ENCODE results near the gene BNIPL.

BNIPL gene

DNA sequence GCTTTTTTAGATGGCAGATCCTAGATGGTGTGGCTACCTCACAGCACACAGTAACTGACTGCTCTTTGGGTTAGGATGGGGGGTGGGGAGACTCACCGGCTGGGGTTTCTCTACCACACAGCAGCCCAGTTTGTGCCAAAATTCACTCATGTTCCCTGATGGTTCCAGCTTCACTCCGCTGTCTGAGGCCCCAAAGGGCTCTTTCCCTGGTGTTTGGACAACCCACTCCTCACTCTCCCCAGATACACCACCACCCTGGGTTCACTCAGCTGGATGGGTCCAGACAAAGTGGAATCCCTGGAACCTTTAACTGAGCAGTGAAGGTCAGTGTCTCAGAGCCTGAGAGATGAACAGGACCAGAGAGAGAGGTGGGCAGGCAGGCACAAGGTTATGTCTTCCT, 19.2 kb downstream of the BNIPL start:
- no peak overlapping the region for H3K27ac ChIP-seq
- TF ChIP-seq EZH2 (IDR thresholded peaks at IDR 0.05), result no peak
- TF ChIP-seq FOXP2 (optimal IDR thresholded peaks at IDR 0.05; ENCODE audit: control extremely low read depth, extremely low read length, insufficient read depth), result no peak
- no peak for TF ChIP-seq POLR2AphosphoS5 (IDR thresholded peaks at IDR 0.05; ENCODE audit: borderline replicate concordance, low read depth, low read length)
- peaks cover 43% of the 10 kb centered on the region for H3K36me3 ChIP-seq (ENCODE audit: insufficient read depth, low read length)
- H3K4me3 ChIP-seq, result no peak overlapping the region
- no peaks in the 10 kb centered on the region for H3K9me3 ChIP-seq (ENCODE audit: low read depth, low read length)
- DNase-seq (ENCODE audit: low read depth, low spot score), result no peak
- no peak overlapping the region for H3K9ac ChIP-seq (ENCODE audit: insufficient read length)

DNA sequence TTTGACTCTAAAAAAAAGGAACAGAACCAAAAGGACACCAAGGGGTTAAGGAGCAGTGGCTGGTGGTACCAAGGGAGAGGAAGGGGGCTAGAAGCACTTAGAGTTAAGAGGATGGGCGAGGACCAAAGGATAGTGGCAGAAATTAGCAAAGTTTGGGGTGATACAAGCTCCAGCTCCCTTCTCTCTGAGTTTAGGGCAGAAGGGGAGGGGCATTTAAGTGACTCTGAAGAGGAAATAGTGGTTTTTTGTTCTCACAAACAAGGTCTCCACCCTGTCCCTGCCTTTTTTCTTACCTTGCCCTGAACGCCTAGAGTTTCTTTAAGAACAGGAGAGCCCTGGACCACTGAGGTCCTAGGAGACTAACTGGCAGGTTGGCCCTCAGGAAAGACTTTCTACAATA, 19.8 kb downstream of the BNIPL start:
- Histone ChIP-seq H3K9me3 (ENCODE audit: low read depth, low read length) (no peaks in the 10 kb centered on the region), H3K27ac (no peak overlapping the region), H3K36me3 (ENCODE audit: insufficient read depth, low read length) (peaks cover 43% of the 10 kb centered on the region), H3K9ac (ENCODE audit: insufficient read length) (no peak overlapping the region), H3K4me3 (no peak overlapping the region)
- DNase-seq (ENCODE audit: low read depth, low spot score), result no peak
- TF ChIP-seq POLR2AphosphoS5 (IDR thresholded peaks at IDR 0.05; ENCODE audit: borderline replicate concordance, low read depth, low read length) (no peak), EZH2 (IDR thresholded peaks at IDR 0.05) (no peak), FOXP2 (optimal IDR thresholded peaks at IDR 0.05; ENCODE audit: control extremely low read depth, extremely low read length, insufficient read depth) (no peak)

DNA sequence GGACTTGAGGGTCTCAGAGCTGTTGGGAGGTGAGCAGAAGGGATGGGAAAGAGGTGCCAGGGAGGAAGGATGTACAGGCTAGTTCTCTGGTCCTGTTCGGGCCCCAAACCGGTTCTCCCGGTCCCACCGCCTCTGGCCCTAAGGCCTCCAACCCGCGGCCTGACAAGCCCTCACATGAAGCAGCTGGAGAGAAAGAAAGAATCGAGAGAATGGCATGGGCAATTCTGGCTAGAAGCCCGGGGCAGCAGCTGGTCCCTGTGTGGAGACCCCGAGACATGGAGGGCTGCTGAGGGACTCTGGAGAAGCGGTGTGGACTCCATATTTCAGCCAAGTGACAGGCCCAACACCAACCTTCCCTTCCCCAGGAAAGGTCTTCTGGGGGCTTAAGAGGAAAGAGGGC, 22.3 kb downstream of the BNIPL start:
- H3K27ac ChIP-seq, result 0 out of 2 replicates have a peak overlapping the region, but pooled peaks have one; percentile 21
- H3K4me3 ChIP-seq, result peak overlapping the region; percentile 97
- no peak for DNase-seq (ENCODE audit: low read depth, low spot score)
- peaks cover 41% of the 10 kb centered on the region for H3K36me3 ChIP-seq (ENCODE audit: insufficient read depth, low read length)
- peak overlapping the region; percentile 89 for H3K9ac ChIP-seq (ENCODE audit: insufficient read length)
- H3K9me3 ChIP-seq (ENCODE audit: low read depth, low read length), result no peaks in the 10 kb centered on the region
- TF ChIP-seq EZH2 (IDR thresholded peaks at IDR 0.05) (no peak), FOXP2 (optimal IDR thresholded peaks at IDR 0.05; ENCODE audit: control extremely low read depth, extremely low read length, insufficient read depth) (no peak), POLR2AphosphoS5 (IDR thresholded peaks at IDR 0.05; ENCODE audit: borderline replicate concordance, low read depth, low read length) (no peak)

DNA sequence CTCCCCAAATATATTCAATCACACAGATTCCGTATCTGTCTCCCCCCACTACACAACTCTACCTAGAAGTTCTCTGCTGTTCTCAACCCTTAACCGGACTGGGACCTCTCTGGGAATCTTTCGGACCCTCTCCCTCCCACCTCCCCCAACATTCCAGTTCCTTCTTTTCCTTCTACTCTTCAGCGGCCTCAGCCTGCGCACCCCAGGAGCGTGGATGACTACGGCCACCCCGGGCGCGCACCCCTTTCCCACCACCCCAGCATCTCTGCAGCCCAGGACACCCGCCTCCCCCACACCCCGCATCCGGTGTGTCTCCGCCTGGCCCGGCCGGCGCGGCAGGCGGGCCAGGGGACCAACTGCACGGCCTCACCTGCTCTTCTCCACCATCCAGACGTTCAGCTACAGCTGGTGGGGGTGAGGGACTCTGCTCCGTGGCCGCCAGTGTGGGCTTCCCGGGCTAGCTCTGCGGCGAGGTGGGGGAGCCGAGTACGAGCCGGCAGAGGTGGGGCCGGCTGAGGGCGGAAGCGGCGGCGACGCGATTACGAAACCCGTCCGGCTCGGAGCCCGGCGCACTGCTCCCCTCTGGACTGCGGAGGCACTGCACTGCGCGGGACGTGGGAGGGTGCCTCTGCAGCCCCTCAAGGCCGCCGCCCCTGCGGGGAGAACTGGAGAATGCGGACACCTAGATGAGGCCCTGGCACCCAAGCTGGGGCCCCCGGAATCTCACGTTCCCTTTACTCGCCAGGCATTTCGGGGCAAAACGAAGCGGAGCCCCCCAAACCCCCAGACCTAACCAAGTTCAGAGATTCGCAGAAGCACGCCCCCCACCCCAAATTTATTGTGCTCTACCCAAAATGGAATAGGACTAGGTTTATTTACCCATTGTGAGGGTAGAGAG, 23.0 kb downstream of the BNIPL start, which contains the start of gene CDC42SE1:
Gene CDC42SE1, minus strand, starts transcription at position 514 of the 898 bp plus-strand sequence. CDS start 3,892 bp downstream, outside the sequence.
- Histone ChIP-seq H3K9ac (ENCODE audit: insufficient read length) (peak within 1 kb of the TSS; percentile 89), H3K4me3 (peak within 1 kb of the TSS; percentile 97), H3K9me3 (ENCODE audit: low read depth, low read length) (no peaks in the 10 kb centered on the region), H3K36me3 (ENCODE audit: insufficient read depth, low read length) (peaks cover 35% of the 10 kb centered on the region), H3K27ac (peak within 1 kb of the TSS; percentile 77)
- no peak for DNase-seq (ENCODE audit: low read depth, low spot score)
- TF ChIP-seq FOXP2 (optimal IDR thresholded peaks at IDR 0.05; ENCODE audit: control extremely low read depth, extremely low read length, insufficient read depth), result no peak
- peak; percentile 91 for TF ChIP-seq POLR2AphosphoS5 (IDR thresholded peaks at IDR 0.05; ENCODE audit: borderline replicate concordance, low read depth, low read length)

DNA sequence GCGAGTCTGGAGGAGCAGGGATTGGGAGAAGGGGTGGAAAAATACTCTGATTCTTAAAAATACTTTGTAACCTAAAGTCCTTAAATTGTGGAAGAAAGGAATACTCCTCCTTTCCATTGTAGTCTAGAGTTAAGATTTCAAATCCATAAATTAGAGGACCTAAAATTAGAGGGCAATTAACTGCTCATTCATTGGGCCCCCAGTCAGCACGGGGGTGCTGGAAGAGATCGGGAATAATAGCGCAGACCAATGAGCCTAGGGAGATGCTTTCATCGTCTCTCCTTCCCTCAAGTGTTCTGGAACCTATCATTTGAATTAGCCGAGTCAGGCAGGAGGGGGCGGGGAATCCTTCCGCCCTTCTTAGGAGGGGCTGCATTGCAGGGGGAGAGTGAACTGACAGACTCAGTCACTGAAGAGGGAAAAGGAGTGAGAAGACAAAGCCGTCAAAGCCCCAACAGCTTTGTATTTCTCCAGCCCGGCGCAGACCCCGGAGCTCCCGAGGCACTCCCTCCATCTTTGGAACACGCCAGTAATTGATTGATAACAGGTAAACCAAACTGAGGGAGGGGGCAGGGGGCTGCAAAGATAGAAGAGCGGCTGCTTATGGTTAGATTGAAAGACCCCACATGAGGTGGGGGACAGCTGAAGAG, 23.7 kb downstream of the BNIPL start, which contains the start of gene MLLT11:
Gene MLLT11, plus strand, starts transcription at position 391 of the 650 bp plus-strand sequence. CDS start 6,828 bp downstream, outside the sequence.
- H3K9me3 ChIP-seq (ENCODE audit: low read depth, low read length), result no peaks in the 10 kb centered on the region
- DNase-seq (ENCODE audit: low read depth, low spot score), result no peak
- peak within 1 kb of the TSS; percentile 77 for H3K27ac ChIP-seq
- peak within 1 kb of the TSS; percentile 97 for H3K4me3 ChIP-seq
- H3K36me3 ChIP-seq (ENCODE audit: insufficient read depth, low read length), result peaks cover 30% of the 10 kb centered on the region
- TF ChIP-seq POLR2AphosphoS5 (IDR thresholded peaks at IDR 0.05; ENCODE audit: borderline replicate concordance, low read depth, low read length), result peak; percentile 79
- no peak for TF ChIP-seq EZH2 (IDR thresholded peaks at IDR 0.05)
- H3K9ac ChIP-seq (ENCODE audit: insufficient read length), result peak within 1 kb of the TSS; percentile 89

DNA sequence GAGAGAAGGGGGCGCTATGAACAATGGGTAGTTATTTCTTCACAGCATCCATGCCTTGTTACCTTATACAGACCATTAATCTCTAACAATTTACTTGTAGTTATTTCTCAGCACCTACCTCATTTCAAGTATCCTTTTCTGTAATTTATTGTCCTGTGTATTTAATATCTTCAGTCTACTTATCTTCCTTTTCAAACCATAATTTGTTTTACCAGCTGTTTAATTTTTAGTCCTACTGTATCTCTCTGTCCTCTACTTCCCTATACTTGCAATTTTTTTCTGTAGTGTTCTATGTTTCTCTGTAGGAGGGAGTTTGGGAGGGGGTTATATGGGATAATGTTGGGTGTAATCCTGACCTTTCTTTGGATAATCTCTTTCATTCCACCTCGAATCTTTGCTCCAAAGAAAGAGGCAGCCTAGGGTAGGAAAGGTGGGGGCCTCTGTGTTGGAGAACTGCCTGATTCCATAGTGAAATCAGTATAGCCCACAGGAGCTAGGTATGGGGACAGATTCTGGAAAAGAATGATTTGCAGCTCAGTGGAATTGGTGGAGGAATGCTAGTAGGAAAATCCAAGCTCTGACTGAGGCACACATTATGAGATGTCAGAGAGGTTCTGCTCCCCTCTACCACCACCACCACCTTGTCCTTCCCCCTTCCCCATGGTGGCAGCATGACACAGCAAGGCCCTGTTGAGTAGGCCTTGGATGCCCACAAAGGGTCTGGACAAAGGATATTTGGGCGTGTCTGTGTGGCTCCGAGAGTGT, 24.5 kb downstream of the BNIPL start:
- no peak for TF ChIP-seq FOXP2 (optimal IDR thresholded peaks at IDR 0.05; ENCODE audit: control extremely low read depth, extremely low read length, insufficient read depth)
- TF ChIP-seq EZH2 (IDR thresholded peaks at IDR 0.05), result no peak
- no peak for TF ChIP-seq POLR2AphosphoS5 (IDR thresholded peaks at IDR 0.05; ENCODE audit: borderline replicate concordance, low read depth, low read length)
- peak overlapping the region; percentile 97 for H3K4me3 ChIP-seq
- H3K36me3 ChIP-seq (ENCODE audit: insufficient read depth, low read length), result peaks cover 26% of the 10 kb centered on the region
- peak overlapping the region; percentile 77; the same call in 1 of the 2 replicates for H3K27ac ChIP-seq
- H3K9me3 ChIP-seq (ENCODE audit: low read depth, low read length), result no peaks in the 10 kb centered on the region
- peak overlapping the region; percentile 89 for H3K9ac ChIP-seq (ENCODE audit: insufficient read length)
- no peak for DNase-seq (ENCODE audit: low read depth, low spot score)

DNA sequence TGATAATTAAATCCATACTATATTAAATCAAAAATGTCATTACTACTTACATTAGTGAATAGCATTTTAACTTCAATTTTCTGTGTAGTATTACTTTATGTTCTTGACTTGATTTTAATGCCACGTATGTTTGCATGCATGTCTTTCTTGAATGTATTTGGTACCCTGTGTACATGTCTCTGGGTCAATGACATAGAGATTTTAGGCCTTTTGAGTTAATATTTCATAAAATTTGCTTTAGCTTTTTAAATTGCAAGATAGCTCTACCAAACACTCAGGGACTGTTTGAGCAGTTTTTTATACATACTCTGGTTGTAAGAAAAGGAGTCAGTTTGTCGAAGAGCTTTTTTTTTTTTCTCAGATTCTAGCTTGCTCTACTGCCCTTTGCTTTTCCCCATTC, 25.3 kb downstream of the BNIPL start:
- TF ChIP-seq FOXP2 (optimal IDR thresholded peaks at IDR 0.05; ENCODE audit: control extremely low read depth, extremely low read length, insufficient read depth), result no peak
- no peak for TF ChIP-seq EZH2 (IDR thresholded peaks at IDR 0.05)
- DNase-seq (ENCODE audit: low read depth, low spot score), result no peak
- peak overlapping the region; percentile 89 for H3K9ac ChIP-seq (ENCODE audit: insufficient read length)
- H3K4me3 ChIP-seq, result peak overlapping the region; percentile 97
- H3K9me3 ChIP-seq (ENCODE audit: low read depth, low read length), result no peaks in the 10 kb centered on the region
- H3K27ac ChIP-seq, result peak overlapping the region; percentile 77; the same call in 1 of the 2 replicates
- peaks cover 24% of the 10 kb centered on the region for H3K36me3 ChIP-seq (ENCODE audit: insufficient read depth, low read length)
